ENCODE measurements around the gene PARVG. TPM values are rescaled to one million over a fixed set of nuclear protein-coding genes. Genes with fewer than 3 reads are reported as not detected.

PARVG gene
- total RNA-seq, 1 donor from 2014 or later: 3.1 TPM

GRCh38 chr22:44245867-44246266, 65.1 kb downstream of the PARVG start:
- Histone ChIP-seq H3K9me3 (ENCODE audit: control insufficient read depth in 3 of 3, low read length in 3 of 3) (peaks cover 0 to 11% (median 0%) of the 10 kb centered on the region in 3 donors), H3K4me1 (ENCODE audit: control insufficient read depth in 3 of 3, insufficient read depth in 3 of 3, low read length in 3 of 3) (no peaks in the 10 kb centered on the region), H3K27me3 (ENCODE audit: control insufficient read depth in 3 of 3, insufficient read depth in 3 of 3, low read length in 3 of 3) (peaks cover 27 to 41% (median 39%) of the 10 kb centered on the region in 3 donors), H3K36me3 (ENCODE audit: control insufficient read depth in 3 of 3, insufficient read depth in 3 of 3, low read length in 3 of 3) (no peaks in the 10 kb centered on the region), H3K9ac (ENCODE audit: low read depth in 1 of 3, low read length in 3 of 3) (no peak overlapping the region), H3K4me3 (ENCODE audit: low read length in 3 of 3) (no peak overlapping the region), H3K27ac (ENCODE audit: low read depth, low read length) (no peak overlapping the region)

GRCh38 chr22:44246615-44247326, 66.0 kb downstream of the PARVG start:
- Histone ChIP-seq H3K4me3 (ENCODE audit: low read length in 3 of 3) (no peak overlapping the region), H3K4me1 (ENCODE audit: control insufficient read depth in 3 of 3, insufficient read depth in 3 of 3, low read length in 3 of 3) (no peaks in the 10 kb centered on the region), H3K9ac (ENCODE audit: low read depth in 1 of 3, low read length in 3 of 3) (no peak overlapping the region), H3K27me3 (ENCODE audit: control insufficient read depth in 3 of 3, insufficient read depth in 3 of 3, low read length in 3 of 3) (peaks cover 27 to 41% (median 39%) of the 10 kb centered on the region in 3 donors), H3K36me3 (ENCODE audit: control insufficient read depth in 3 of 3, insufficient read depth in 3 of 3, low read length in 3 of 3) (no peaks in the 10 kb centered on the region), H3K9me3 (ENCODE audit: control insufficient read depth in 3 of 3, low read length in 3 of 3) (peaks cover 0 to 13% (median 0%) of the 10 kb centered on the region in 3 donors), H3K27ac (ENCODE audit: low read depth, low read length) (no peak overlapping the region)

GRCh38 chr22:44247346-44247745, 66.6 kb downstream of the PARVG start:
- H3K9me3 ChIP-seq (ENCODE audit: control insufficient read depth in 3 of 3, low read length in 3 of 3): peaks cover 0 to 13% (median 0%) of the 10 kb centered on the region in 3 donors
- no peaks in the 10 kb centered on the region for H3K4me1 ChIP-seq (ENCODE audit: control insufficient read depth in 3 of 3, insufficient read depth in 3 of 3, low read length in 3 of 3)
- H3K27ac ChIP-seq (ENCODE audit: low read depth, low read length): no peak overlapping the region
- no peaks in the 10 kb centered on the region for H3K36me3 ChIP-seq (ENCODE audit: control insufficient read depth in 3 of 3, insufficient read depth in 3 of 3, low read length in 3 of 3)
- no peak overlapping the region for H3K9ac ChIP-seq (ENCODE audit: low read depth in 1 of 3, low read length in 3 of 3)
- H3K4me3 ChIP-seq (ENCODE audit: low read length in 3 of 3): no peak overlapping the region
- H3K27me3 ChIP-seq (ENCODE audit: control insufficient read depth in 3 of 3, insufficient read depth in 3 of 3, low read length in 3 of 3): peaks cover 27 to 41% (median 39%) of the 10 kb centered on the region in 3 donors

- H3K27ac ChIP-seq (ENCODE audit: low read depth, low read length): no peak overlapping the region
- H3K36me3 ChIP-seq (ENCODE audit: control insufficient read depth in 3 of 3, insufficient read depth in 3 of 3, low read length in 3 of 3): no peaks in the 10 kb centered on the region
- H3K27me3 ChIP-seq (ENCODE audit: control insufficient read depth in 3 of 3, insufficient read depth in 3 of 3, low read length in 3 of 3): peaks cover 23 to 36% (median 33%) of the 10 kb centered on the region in 3 donors
- H3K4me3 ChIP-seq (ENCODE audit: low read length in 3 of 3): no peak overlapping the region
- no peaks in the 10 kb centered on the region for H3K4me1 ChIP-seq (ENCODE audit: control insufficient read depth in 3 of 3, insufficient read depth in 3 of 3, low read length in 3 of 3)
- H3K9ac ChIP-seq (ENCODE audit: low read depth in 1 of 3, low read length in 3 of 3): no peak overlapping the region
- H3K9me3 ChIP-seq (ENCODE audit: control insufficient read depth in 3 of 3, low read length in 3 of 3): peaks cover 0 to 13% (median 0%) of the 10 kb centered on the region in 3 donors
Measured at GRCh38 chr22:44247923-44248892, 67.5 kb downstream of the PARVG start.

GRCh38 chr22:44248926-44249325, 68.2 kb downstream of the PARVG start:
- Histone ChIP-seq H3K36me3 (ENCODE audit: control insufficient read depth in 3 of 3, insufficient read depth in 3 of 3, low read length in 3 of 3) (no peaks in the 10 kb centered on the region), H3K27me3 (ENCODE audit: control insufficient read depth in 3 of 3, insufficient read depth in 3 of 3, low read length in 3 of 3) (peaks cover 16 to 31% (median 28%) of the 10 kb centered on the region in 3 donors), H3K9me3 (ENCODE audit: control insufficient read depth in 3 of 3, low read length in 3 of 3) (peaks cover 0 to 13% (median 0%) of the 10 kb centered on the region in 3 donors), H3K27ac (ENCODE audit: low read depth, low read length) (no peak overlapping the region), H3K4me1 (ENCODE audit: control insufficient read depth in 3 of 3, insufficient read depth in 3 of 3, low read length in 3 of 3) (no peaks in the 10 kb centered on the region), H3K4me3 (ENCODE audit: low read length in 3 of 3) (no peak overlapping the region), H3K9ac (ENCODE audit: low read depth in 1 of 3, low read length in 3 of 3) (no peak overlapping the region)

- H3K27me3 ChIP-seq (ENCODE audit: control insufficient read depth in 3 of 3, insufficient read depth in 3 of 3, low read length in 3 of 3): peaks cover 10 to 24% (median 22%) of the 10 kb centered on the region in 3 donors
- no peak overlapping the region for H3K9ac ChIP-seq (ENCODE audit: low read depth in 1 of 3, low read length in 3 of 3)
- peaks cover 0 to 13% (median 0%) of the 10 kb centered on the region in 3 donors for H3K9me3 ChIP-seq (ENCODE audit: control insufficient read depth in 3 of 3, low read length in 3 of 3)
- no peak overlapping the region for H3K27ac ChIP-seq (ENCODE audit: low read depth, low read length)
- H3K4me3 ChIP-seq (ENCODE audit: low read length in 3 of 3): no peak overlapping the region
- no peaks in the 10 kb centered on the region for H3K36me3 ChIP-seq (ENCODE audit: control insufficient read depth in 3 of 3, insufficient read depth in 3 of 3, low read length in 3 of 3)
- no peaks in the 10 kb centered on the region for H3K4me1 ChIP-seq (ENCODE audit: control insufficient read depth in 3 of 3, insufficient read depth in 3 of 3, low read length in 3 of 3)
Measured at GRCh38 chr22:44249376-44250147, 68.8 kb downstream of the PARVG start.

GRCh38 chr22:44254811-44255210, 74.1 kb downstream of the PARVG start:
- no peaks in the 10 kb centered on the region for H3K4me1 ChIP-seq (ENCODE audit: control insufficient read depth in 3 of 3, insufficient read depth in 3 of 3, low read length in 3 of 3)
- H3K4me3 ChIP-seq (ENCODE audit: low read length in 3 of 3): no peak overlapping the region
- peaks cover 0 to 10% (median 0%) of the 10 kb centered on the region in 3 donors for H3K9me3 ChIP-seq (ENCODE audit: control insufficient read depth in 3 of 3, low read length in 3 of 3)

GRCh38 chr22:44256085-44256484, 75.4 kb downstream of the PARVG start:
- no peaks in the 10 kb centered on the region for H3K4me1 ChIP-seq (ENCODE audit: control insufficient read depth in 3 of 3, insufficient read depth in 3 of 3, low read length in 3 of 3)
- H3K4me3 ChIP-seq (ENCODE audit: low read length in 3 of 3): no peak overlapping the region
- H3K9me3 ChIP-seq (ENCODE audit: control insufficient read depth in 3 of 3, low read length in 3 of 3): no peaks in the 10 kb centered on the region
- H3K27ac ChIP-seq (ENCODE audit: low read depth, low read length): no peak overlapping the region
- H3K36me3 ChIP-seq (ENCODE audit: control insufficient read depth in 3 of 3, insufficient read depth in 3 of 3, low read length in 3 of 3): no peaks in the 10 kb centered on the region
- H3K9ac ChIP-seq (ENCODE audit: low read depth in 1 of 3, low read length in 3 of 3): no peak overlapping the region
- H3K27me3 ChIP-seq (ENCODE audit: control insufficient read depth in 3 of 3, insufficient read depth in 3 of 3, low read length in 3 of 3): peaks cover 5 to 11% (median 8%) of the 10 kb centered on the region in 3 donors

More at GRCh38 chr22:44254811-44255210, 74.1 kb downstream of the PARVG start:
- Histone ChIP-seq H3K9ac (ENCODE audit: low read depth in 1 of 3, low read length in 3 of 3) (no peak overlapping the region), H3K27me3 (ENCODE audit: control insufficient read depth in 3 of 3, insufficient read depth in 3 of 3, low read length in 3 of 3) (peaks cover 5 to 11% (median 8%) of the 10 kb centered on the region in 3 donors), H3K27ac (ENCODE audit: low read depth, low read length) (no peak overlapping the region), H3K36me3 (ENCODE audit: control insufficient read depth in 3 of 3, insufficient read depth in 3 of 3, low read length in 3 of 3) (no peaks in the 10 kb centered on the region)
